K562 (cell line): ENCODE measurements around the gene PACSIN3. TPM values are rescaled to one million over a fixed set of nuclear protein-coding genes. Genes with fewer than 3 reads are reported as not detected.

Source experiments
- ATAC-seq: fragments of 200-7000 bp; cut with Tn5 transposase; 3 replicates; pipeline ENCODE4 v1.9.1; 2020; ENCODE audit warnings: moderate library complexity
- BruUV-seq: library from RNA; stranded (reverse); fragments of 400-500 nt; replicated peaks from 2 replicates; lab custom pipeline; 2021; lab: Mats Ljungman, UMichigan
- CTCF ChIA-PET: fragments of 300-600 bp; formaldehyde crosslinking; extraction: SDS; loops from one replicate; lab custom pipeline; 2021; ENCODE audit warnings: low intra/inter-chr PET ratio; lab: Yijun Ruan, JAX
- POLR2A ChIA-PET: fragments of 300-600, 350-650 bp; sonication (Branson Sonifier 250); formaldehyde crosslinking; extraction: SDS; loops from one replicate; lab custom pipeline; 2021; ENCODE audit warnings: antibody characterized with exemption, inconsistent platforms; lab: Yijun Ruan, JAX
- DNase-seq, 4 experiments: peaks; one replicate each; pipeline versions ENCODE4 v3.0.0 to v3.0.0-alpha.2; 2011 to 2018; ENCODE audit warnings: low spot score in 3 of 4, mixed read lengths in 3 of 4; ENCODE audit errors: extremely low read depth in 1 of 4
- FAIRE-seq: peaks from 2 replicates; lab custom pipeline; 2011; peaks lifted over from hg19 to GRCh38; lab: Jason Lieb, UNC
- H2AFZ ChIP-seq: 2 replicates; pipeline ENCODE4 v1.6.0; 2011; ENCODE audit warnings: low read depth, low read length, control low read depth, inconsistent platforms
- H3K27ac ChIP-seq: fragments of 200-600 bp; 3 replicates; pipeline ENCODE4 v1.8.0; 2011; ENCODE audit warnings: low read depth, mild to moderate bottlenecking, control low read depth, inconsistent platforms, low read length, moderate library complexity, mixed read lengths; ENCODE audit errors: extremely low read depth
- H3K27me3 ChIP-seq, 2 experiments: fragments of 300-600 bp in 1 of 2; 2 replicates in 1 of 2; 3 replicates in 1 of 2; pipeline versions ENCODE4 v1.6.0 to v1.8.0; 2011; ENCODE audit warnings: inconsistent platforms in 2 of 2, low read length in 2 of 2, mild to moderate bottlenecking in 1 of 2, mixed read lengths in 1 of 2, moderate library complexity in 1 of 2; ENCODE audit not compliant: control insufficient read depth in 2 of 2, insufficient read depth in 2 of 2
- H3K36me3 ChIP-seq: fragments of 300-600 bp; 3 replicates; pipeline ENCODE4 v1.8.0; 2011; ENCODE audit warnings: mild to moderate bottlenecking, low read length, inconsistent platforms; ENCODE audit not compliant: control insufficient read depth, insufficient read depth
- H3K4me1 ChIP-seq, 2 experiments: fragments of 200-600 bp in 1 of 2; replicated peaks in 1 of 2; 2 replicates in 1 of 2; 3 replicates in 1 of 2; pipeline versions ENCODE4 v1.5.1 to v1.8.0; 2011; ENCODE audit warnings: inconsistent platforms in 2 of 2, low read length in 2 of 2, mild to moderate bottlenecking in 1 of 2, mixed read lengths in 1 of 2, moderate library complexity in 1 of 2; ENCODE audit not compliant: control insufficient read depth in 2 of 2, insufficient read depth in 2 of 2
- H3K4me2 ChIP-seq: 2 replicates; pipeline ENCODE4 v1.6.1; 2011; ENCODE audit warnings: low read length, control low read depth, inconsistent platforms, mixed read lengths; ENCODE audit not compliant: insufficient read depth
- H3K4me3 ChIP-seq: fragments of 200-600 bp; sonication (generic), shearing (Covaris generic); 2 replicates; pipeline ENCODE4 v1.5.1; 2016; ENCODE audit warnings: control low read depth, inconsistent platforms
- H3K79me2 ChIP-seq: fragments of 200-600 bp; 3 replicates; pipeline ENCODE4 v1.8.0; 2011; ENCODE audit warnings: low read length, inconsistent platforms; ENCODE audit not compliant: control insufficient read depth, insufficient read depth
- H3K9ac ChIP-seq, 2 experiments: 2 replicates each; pipeline versions ENCODE4 v1.6.0 to v1.6.1; 2011; ENCODE audit warnings: low read depth in 2 of 2, low read length in 2 of 2, control low read depth in 1 of 2, inconsistent platforms in 1 of 2, mild to moderate bottlenecking in 1 of 2, mixed read lengths in 1 of 2; ENCODE audit not compliant: insufficient read depth in 1 of 2
- H3K9me1 ChIP-seq: one replicate; pipeline ENCODE4 v1.6.0; 2011; ENCODE audit warnings: inconsistent platforms, mild to moderate bottlenecking, low read length, moderate library complexity; ENCODE audit not compliant: control insufficient read depth, insufficient read depth
- H3K9me3 ChIP-seq: replicated peaks from 2 replicates; pipeline ENCODE4 v1.5.1; 2011; ENCODE audit warnings: low read depth, low read length, inconsistent platforms; ENCODE audit not compliant: control insufficient read depth, insufficient read depth
- H4K20me1 ChIP-seq: replicated peaks from 2 replicates; pipeline ENCODE4 v1.6.1; 2011; ENCODE audit warnings: low read length, inconsistent platforms, mixed read lengths; ENCODE audit not compliant: control insufficient read depth, insufficient read depth
- EP300 ChIP-seq: IDR thresholded peaks from 2 replicates; pipeline ENCODE4 v1.6.1; 2012; ENCODE audit warnings: low read length, improper control_type of control experiment
- FOXA3 ChIP-seq, 2 experiments: fragments of 450-650 bp in 1 of 2; sonication (generic) in 1 of 2; formaldehyde crosslinking; IDR thresholded peaks in 1 of 2; conservative IDR thresholded peaks in 1 of 2; 2 replicates each; pipeline versions ENCODE4 v1.4.0 to v1.8.0; 2020 to 2022; ENCODE audit warnings: mild to moderate bottlenecking in 2 of 2, missing genetic modification reagents in 1 of 2
- NFIC ChIP-seq: fragments of 450-650 bp; IDR thresholded peaks from 2 replicates; pipeline ENCODE4 v1.6.1; 2017; ENCODE audit warnings: mild to moderate bottlenecking, inconsistent platforms
- WGBS: fragments of 100-300 bp; shearing (Covaris generic); methylation state at CpG from one replicate; pipeline ENCODE4 v1.1.6; 2016; ENCODE audit warnings: low coverage, mixed read lengths; ENCODE audit not compliant: insufficient coverage; ENCODE audit errors: missing lambda C conversion rate; 5-methylcytosine and 5-hydroxymethylcytosine counted together
- in situ Hi-C: fragments of 300-500 bp; cut with MboI; formaldehyde crosslinking; loops from 4 replicates; pipeline ENCODE4 v1.15.0; 2018; ENCODE audit warnings: inconsistent platforms, mixed read lengths
- intact Hi-C: fragments of 100-400 bp; cut with micrococcal nuclease; formaldehyde crosslinking; loops from 2 replicates; pipeline ENCODE4 v1.14.2; 2022
- polyA plus RNA-seq, 8 experiments: library from polyadenylated mRNA; depleted of rRNA in 4 of 8; stranded (reverse) in 5 of 8; unstranded in 3 of 8; fragments of >200 nt; fragmentation: Nextera tagmentation in 2 of 8; fragmentation: Illumina TruSeq in 1 of 8; extraction: Ambion mirVana in 2 of 8; extraction: Trizol in 1 of 8; gene quantifications; 2 replicates each; pipeline versions ENCODE4 v1.2.1 to v1.2.3, GENCODE V29; 2011 to 2014; ENCODE audit warnings: inconsistent platforms in 1 of 8, missing spikeins in 1 of 8
- total RNA-seq, 7 experiments: library from RNA; depleted of rRNA in 6 of 7; stranded (reverse); fragments of >200 nt in 6 of 7; fragmentation: Illumina TruSeq in 2 of 7; extraction: Trizol in 2 of 7; gene quantifications; 2 replicates each; pipeline versions ENCODE4 v1.2.1 to v1.2.3, GENCODE V29; 2011 to 2021; ENCODE audit warnings: low replicate concordance in 1 of 7
- TF ChIP-seq, protein P1 (sequence below): fragments of 450-650 bp; IDR thresholded peaks from 2 replicates; pipeline ENCODE4 v1.6.1; 2018; ENCODE audit not compliant: partially characterized antibody

PACSIN3 gene
- total and polyA plus RNA-seq, 9 of the 15 experiments (the other 6 are each of a cell fraction or from before 2014, with no cell fraction given): 0.13 to 18.1 (median 7.1) TPM

DNA sequence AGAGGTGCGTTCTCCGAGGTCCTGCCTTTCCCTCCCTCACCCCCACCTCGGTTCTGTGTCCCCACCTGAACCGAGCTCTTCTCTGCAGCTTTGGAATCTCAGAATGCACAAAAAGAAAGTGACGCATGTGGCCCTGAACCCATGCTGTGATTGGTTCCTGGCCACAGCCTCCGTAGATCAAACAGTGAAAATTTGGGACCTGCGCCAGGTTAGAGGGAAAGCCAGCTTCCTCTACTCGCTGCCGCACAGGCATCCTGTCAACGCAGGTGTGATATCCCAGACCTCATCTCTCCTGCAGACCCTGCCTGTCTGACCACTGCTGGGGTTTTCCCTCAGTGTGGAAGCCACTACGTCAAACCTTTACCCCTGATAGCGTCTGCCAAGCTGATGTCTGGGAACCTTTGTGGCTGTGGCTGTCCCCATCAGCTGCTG, 48.5 kb upstream of the PACSIN3 start:
- POLR2A ChIA-PET: interaction anchor here (0.7 to 10.7 kb wide), 5 partner anchors 11 to 100 kb away, joined by 3 to 110 read pairs (median 3); partner anchors contain the start of genes ACP2 and NR1H3

More for the DNA sequence above, 48.5 kb upstream of the PACSIN3 start:
- no TSS peak for BruUV-seq
- Histone ChIP-seq H3K9me3 (no peaks in the 10 kb centered on the region), H3K79me2 (no peaks in the 10 kb centered on the region), H3K27me3 (no peaks in the 10 kb centered on the region), H3K4me3 (no peak overlapping the region), H3K9ac (peak overlapping the region in 1 of 2 experiments; percentile 75; a peak in 1 of 4 replicates), H4K20me1 (no peaks in the 10 kb centered on the region; the same call in 1 of the 2 replicates)
- intact Hi-C loops (no loop called here), in situ Hi-C loops (no loop called here)
- no peak for ATAC-seq
- WGBS: 68% methylated on average over 11 of the region's 12 CpGs
- CTCF ChIA-PET: interaction anchor here (2.0 kb wide), 1 partner anchor 119 kb away, joined by 9 read pairs; the partner anchor contains the start of gene MYBPC3
- TF ChIP-seq, protein P1, sequence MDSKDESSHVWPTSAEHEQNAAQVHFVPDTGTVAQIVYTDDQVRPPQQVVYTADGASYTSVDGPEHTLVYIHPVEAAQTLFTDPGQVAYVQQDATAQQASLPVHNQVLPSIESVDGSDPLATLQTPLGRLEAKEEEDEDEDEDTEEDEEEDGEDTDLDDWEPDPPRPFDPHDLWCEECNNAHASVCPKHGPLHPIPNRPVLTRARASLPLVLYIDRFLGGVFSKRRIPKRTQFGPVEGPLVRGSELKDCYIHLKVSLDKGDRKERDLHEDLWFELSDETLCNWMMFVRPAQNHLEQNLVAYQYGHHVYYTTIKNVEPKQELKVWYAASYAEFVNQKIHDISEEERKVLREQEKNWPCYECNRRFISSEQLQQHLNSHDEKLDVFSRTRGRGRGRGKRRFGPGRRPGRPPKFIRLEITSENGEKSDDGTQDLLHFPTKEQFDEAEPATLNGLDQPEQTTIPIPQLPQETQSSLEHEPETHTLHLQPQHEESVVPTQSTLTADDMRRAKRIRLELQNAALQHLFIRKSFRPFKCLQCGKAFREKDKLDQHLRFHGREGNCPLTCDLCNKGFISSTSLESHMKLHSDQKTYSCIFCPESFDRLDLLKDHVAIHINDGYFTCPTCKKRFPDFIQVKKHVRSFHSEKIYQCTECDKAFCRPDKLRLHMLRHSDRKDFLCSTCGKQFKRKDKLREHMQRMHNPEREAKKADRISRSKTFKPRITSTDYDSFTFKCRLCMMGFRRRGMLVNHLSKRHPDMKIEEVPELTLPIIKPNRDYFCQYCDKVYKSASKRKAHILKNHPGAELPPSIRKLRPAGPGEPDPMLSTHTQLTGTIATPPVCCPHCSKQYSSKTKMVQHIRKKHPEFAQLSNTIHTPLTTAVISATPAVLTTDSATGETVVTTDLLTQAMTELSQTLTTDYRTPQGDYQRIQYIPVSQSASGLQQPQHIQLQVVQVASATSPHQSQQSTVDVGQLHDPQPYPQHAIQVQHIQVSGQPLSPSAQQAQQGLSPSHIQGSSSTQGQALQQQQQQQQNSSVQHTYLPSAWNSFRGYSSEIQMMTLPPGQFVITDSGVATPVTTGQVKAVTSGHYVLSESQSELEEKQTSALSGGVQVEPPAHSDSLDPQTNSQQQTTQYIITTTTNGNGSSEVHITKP: no peak
- TF ChIP-seq FOXA3 (CRISPR knock-in tag; conservative IDR thresholded peaks at IDR 0.05 in 1 of 2, IDR thresholded peaks at IDR 0.05 in 1 of 2) (no peak), EP300 (no peak), NFIC (peak; percentile 35; the same call in 1 of the 2 replicates)
- TF ChIP-seq, all 486 proteins: peak for 1
- H3K4me2 ChIP-seq: no peak overlapping the region
- H2AFZ ChIP-seq: no peak overlapping the region
- H3K4me1 ChIP-seq: peaks cover 4 to 5% of the 10 kb centered on the region in 2 experiments; a peak in 2 of 5 replicates
- H3K27ac ChIP-seq: no peak overlapping the region
- H3K36me3 ChIP-seq: peaks cover 19% of the 10 kb centered on the region; the same call in 2 of the 3 replicates
- no peak for DNase-seq
- FAIRE-seq: no peak
- H3K9me1 ChIP-seq: peaks cover 2% of the 10 kb centered on the region
